Tibial nerve (tissue), 4 donors: ENCODE measurements around the gene COX4I2.

Source experiments
- EP300 ChIP-seq, 2 donors: sonication (generic); formaldehyde crosslinking; IDR thresholded peaks; one replicate each; pipeline ENCODE4 v1.6.1; 2017; ENCODE audit warnings: antibody characterized with exemption in 2 of 2, mild to moderate bottlenecking in 1 of 2
- TF ChIP-seq, protein P1 (sequence below), 5 experiments: fragments of 200-600 bp in 3 of 5; fragments of 450-650 bp in 2 of 5; sonication (generic) in 3 of 5; IDR thresholded peaks; one replicate each; pipeline ENCODE4 v1.5.1; 2016 to 2019; ENCODE audit warnings: antibody characterized with exemption in 5 of 5, mild to moderate bottlenecking in 3 of 5, moderate library complexity in 2 of 5

DNA sequence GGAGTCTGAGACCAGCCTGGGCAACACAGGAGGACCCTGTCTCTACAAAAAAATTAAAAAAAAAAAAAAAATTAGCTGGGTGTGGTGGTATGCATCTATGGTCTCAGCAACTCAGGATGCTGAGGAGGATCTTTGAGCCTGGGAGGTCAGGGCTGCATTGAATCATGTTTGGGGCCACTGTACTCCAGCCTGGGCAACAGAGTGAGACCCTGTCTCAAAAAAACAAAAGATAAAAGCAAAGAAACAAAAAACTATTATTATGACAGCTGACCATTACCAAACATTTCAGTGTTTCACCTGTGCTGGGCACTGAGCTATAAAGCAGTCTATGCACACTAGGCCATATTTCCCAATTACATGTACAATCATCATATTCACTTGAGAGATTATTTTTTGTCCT lies 35.7 kb downstream of the COX4I2 start:
- TF ChIP-seq EP300 (IDR thresholded peaks at IDR 0.05): no peak
- TF ChIP-seq, protein P1, sequence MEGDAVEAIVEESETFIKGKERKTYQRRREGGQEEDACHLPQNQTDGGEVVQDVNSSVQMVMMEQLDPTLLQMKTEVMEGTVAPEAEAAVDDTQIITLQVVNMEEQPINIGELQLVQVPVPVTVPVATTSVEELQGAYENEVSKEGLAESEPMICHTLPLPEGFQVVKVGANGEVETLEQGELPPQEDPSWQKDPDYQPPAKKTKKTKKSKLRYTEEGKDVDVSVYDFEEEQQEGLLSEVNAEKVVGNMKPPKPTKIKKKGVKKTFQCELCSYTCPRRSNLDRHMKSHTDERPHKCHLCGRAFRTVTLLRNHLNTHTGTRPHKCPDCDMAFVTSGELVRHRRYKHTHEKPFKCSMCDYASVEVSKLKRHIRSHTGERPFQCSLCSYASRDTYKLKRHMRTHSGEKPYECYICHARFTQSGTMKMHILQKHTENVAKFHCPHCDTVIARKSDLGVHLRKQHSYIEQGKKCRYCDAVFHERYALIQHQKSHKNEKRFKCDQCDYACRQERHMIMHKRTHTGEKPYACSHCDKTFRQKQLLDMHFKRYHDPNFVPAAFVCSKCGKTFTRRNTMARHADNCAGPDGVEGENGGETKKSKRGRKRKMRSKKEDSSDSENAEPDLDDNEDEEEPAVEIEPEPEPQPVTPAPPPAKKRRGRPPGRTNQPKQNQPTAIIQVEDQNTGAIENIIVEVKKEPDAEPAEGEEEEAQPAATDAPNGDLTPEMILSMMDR (IDR thresholded peaks at IDR 0.05): no peak
